ENCODE measurements around the gene ESR1. TPM values are rescaled to one million over a fixed set of nuclear protein-coding genes. Genes with fewer than 3 reads are reported as not detected.

The ESR1 gene
- total RNA-seq, 1 donor from 2014 or later: not detected

DNA sequence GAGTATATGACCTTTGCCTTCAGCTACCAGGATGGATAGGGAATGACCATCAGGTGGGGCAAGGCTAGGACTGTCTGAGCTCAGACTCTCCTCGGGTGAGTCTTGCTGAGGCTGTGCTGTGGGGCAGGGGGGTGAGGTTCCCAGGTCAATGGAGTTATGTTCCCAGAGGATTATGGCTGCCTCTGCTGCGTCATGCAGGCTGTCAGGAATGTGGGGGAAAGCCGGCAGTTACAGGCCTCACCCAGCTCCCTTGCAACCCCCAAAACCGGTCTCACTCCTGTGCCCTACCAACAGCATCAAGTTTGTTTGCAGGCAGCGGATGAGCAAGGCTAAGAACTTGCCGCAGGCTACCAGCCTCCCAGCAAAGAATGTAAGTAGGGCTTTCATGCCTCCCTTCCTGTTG is 93.5 kb downstream of the ESR1 start:
- H2AFZ ChIP-seq (replicated peaks): no peak overlapping the region
- H3K27me3 ChIP-seq: no peaks in the 10 kb centered on the region
- H3F3A ChIP-seq (ENCODE audit: low read depth): no peaks in the 10 kb centered on the region
- Mint-ChIP-seq H3K27ac (no peak overlapping the region), H3K4me3 (no peak overlapping the region), H3K36me3 (peaks cover 4% of the 10 kb centered on the region), H3K4me1 (peaks cover 4% of the 10 kb centered on the region), H3K9me3 (peaks cover 11% of the 10 kb centered on the region), H3K27me3 (ENCODE audit: insufficient read depth, low read depth) (peaks cover 4% of the 10 kb centered on the region)
- DNase-seq (ENCODE audit: low spot score): no peak
- no peaks in the 10 kb centered on the region for H3K4me1 ChIP-seq
- no peaks in the 10 kb centered on the region for H3K9me3 ChIP-seq (ENCODE audit: low read depth)
- no peak overlapping the region for H3K27ac ChIP-seq
- H4K20me1 ChIP-seq (ENCODE audit: low read depth): no peaks in the 10 kb centered on the region
- H3K4me2 ChIP-seq: no peak overlapping the region
- no peak overlapping the region for H3K9ac ChIP-seq
- H3K36me3 ChIP-seq: no peaks in the 10 kb centered on the region
- TF ChIP-seq EZH2 (IDR thresholded peaks at IDR 0.05) (no peak), EZH2phosphoT487 (IDR thresholded peaks at IDR 0.05) (no peak)
- TF ChIP-seq, protein P1, sequence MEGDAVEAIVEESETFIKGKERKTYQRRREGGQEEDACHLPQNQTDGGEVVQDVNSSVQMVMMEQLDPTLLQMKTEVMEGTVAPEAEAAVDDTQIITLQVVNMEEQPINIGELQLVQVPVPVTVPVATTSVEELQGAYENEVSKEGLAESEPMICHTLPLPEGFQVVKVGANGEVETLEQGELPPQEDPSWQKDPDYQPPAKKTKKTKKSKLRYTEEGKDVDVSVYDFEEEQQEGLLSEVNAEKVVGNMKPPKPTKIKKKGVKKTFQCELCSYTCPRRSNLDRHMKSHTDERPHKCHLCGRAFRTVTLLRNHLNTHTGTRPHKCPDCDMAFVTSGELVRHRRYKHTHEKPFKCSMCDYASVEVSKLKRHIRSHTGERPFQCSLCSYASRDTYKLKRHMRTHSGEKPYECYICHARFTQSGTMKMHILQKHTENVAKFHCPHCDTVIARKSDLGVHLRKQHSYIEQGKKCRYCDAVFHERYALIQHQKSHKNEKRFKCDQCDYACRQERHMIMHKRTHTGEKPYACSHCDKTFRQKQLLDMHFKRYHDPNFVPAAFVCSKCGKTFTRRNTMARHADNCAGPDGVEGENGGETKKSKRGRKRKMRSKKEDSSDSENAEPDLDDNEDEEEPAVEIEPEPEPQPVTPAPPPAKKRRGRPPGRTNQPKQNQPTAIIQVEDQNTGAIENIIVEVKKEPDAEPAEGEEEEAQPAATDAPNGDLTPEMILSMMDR (IDR thresholded peaks at IDR 0.05): no peak
- H3K79me2 ChIP-seq (ENCODE audit: low read depth): no peaks in the 10 kb centered on the region
- no peak overlapping the region for H3K4me3 ChIP-seq

DNA sequence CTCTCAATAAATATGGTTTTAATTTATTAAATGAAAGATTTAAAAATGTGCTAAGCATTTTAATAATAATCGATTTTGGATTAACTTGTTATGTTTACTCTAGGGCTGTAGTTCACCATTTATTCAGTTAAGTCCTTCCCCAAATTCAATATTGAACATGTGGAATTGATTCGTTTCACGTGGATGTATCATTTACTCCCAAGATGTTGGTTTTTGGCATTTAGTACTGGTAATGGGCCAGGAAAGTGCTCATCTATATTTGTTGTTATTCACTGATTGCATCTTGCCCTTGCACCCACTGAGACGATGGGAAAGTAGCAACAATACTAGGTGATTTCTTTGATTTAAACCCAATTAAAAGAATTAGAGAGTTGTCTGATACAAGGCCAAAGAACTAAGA is 97.1 kb downstream of the ESR1 start:
- peaks cover 8% of the 10 kb centered on the region for H3K9me3 Mint-ChIP-seq
- Histone ChIP-seq H3K27ac (no peak overlapping the region), H3K36me3 (no peaks in the 10 kb centered on the region), H2AFZ (replicated peaks) (no peak overlapping the region), H3K4me1 (no peaks in the 10 kb centered on the region), H3F3A (ENCODE audit: low read depth) (no peaks in the 10 kb centered on the region), H4K20me1 (ENCODE audit: low read depth) (no peaks in the 10 kb centered on the region), H3K79me2 (ENCODE audit: low read depth) (no peaks in the 10 kb centered on the region), H3K4me3 (no peak overlapping the region), H3K4me2 (no peak overlapping the region), H3K27me3 (no peaks in the 10 kb centered on the region), H3K9me3 (ENCODE audit: low read depth) (no peaks in the 10 kb centered on the region), H3K9ac (no peak overlapping the region)
- TF ChIP-seq EZH2 (IDR thresholded peaks at IDR 0.05) (no peak), EZH2phosphoT487 (IDR thresholded peaks at IDR 0.05) (no peak)
- TF ChIP-seq, protein P1 (IDR thresholded peaks at IDR 0.05): no peak
- DNase-seq (ENCODE audit: low spot score): no peak
- H3K36me3 Mint-ChIP-seq: peaks cover 4% of the 10 kb centered on the region
- H3K4me3 Mint-ChIP-seq: no peak overlapping the region
- no peak overlapping the region for H3K27ac Mint-ChIP-seq
- peaks cover 4% of the 10 kb centered on the region for H3K4me1 Mint-ChIP-seq
- H3K27me3 Mint-ChIP-seq (ENCODE audit: insufficient read depth, low read depth): peaks cover 4% of the 10 kb centered on the region

DNA sequence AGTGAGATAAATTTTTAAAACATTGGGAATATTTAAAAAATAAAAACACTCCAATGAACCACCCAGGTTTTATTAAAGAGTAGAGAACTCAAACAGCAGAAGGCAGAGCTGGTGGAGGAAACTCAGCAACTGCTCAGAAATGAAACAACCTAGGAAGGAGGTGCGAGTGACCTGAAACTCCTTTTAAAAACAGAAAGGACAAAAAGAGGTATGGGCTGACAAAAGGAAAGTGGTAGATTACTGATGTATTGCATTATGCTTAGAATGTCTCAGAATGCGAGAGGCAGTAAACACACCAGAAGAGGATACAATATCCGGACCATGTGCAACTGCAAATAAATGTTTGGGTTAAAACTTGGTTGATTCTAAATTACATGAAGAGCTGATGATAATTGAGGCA is 97.6 kb downstream of the ESR1 start:
- Histone ChIP-seq H3K27ac (no peak overlapping the region), H3K4me2 (no peak overlapping the region), H3K9ac (no peak overlapping the region), H4K20me1 (ENCODE audit: low read depth) (no peaks in the 10 kb centered on the region), H2AFZ (replicated peaks) (no peak overlapping the region), H3K27me3 (no peaks in the 10 kb centered on the region), H3K4me3 (no peak overlapping the region), H3F3A (ENCODE audit: low read depth) (no peaks in the 10 kb centered on the region), H3K9me3 (ENCODE audit: low read depth) (no peaks in the 10 kb centered on the region), H3K79me2 (ENCODE audit: low read depth) (no peaks in the 10 kb centered on the region), H3K4me1 (no peaks in the 10 kb centered on the region), H3K36me3 (no peaks in the 10 kb centered on the region)
- Mint-ChIP-seq H3K4me1 (peaks cover 4% of the 10 kb centered on the region), H3K9me3 (peaks cover 6% of the 10 kb centered on the region), H3K27me3 (ENCODE audit: insufficient read depth, low read depth) (no peaks in the 10 kb centered on the region), H3K4me3 (no peak overlapping the region), H3K36me3 (peaks cover 3% of the 10 kb centered on the region), H3K27ac (no peak overlapping the region)
- TF ChIP-seq EZH2 (IDR thresholded peaks at IDR 0.05) (no peak), EZH2phosphoT487 (IDR thresholded peaks at IDR 0.05) (no peak)
- TF ChIP-seq, protein P1 (IDR thresholded peaks at IDR 0.05): no peak
- no peak for DNase-seq (ENCODE audit: low spot score)
